HFF-Myc (cell line): Measurements from ENCODE around the gene C1orf35.

Source experiments
- DNase-seq: peaks from one replicate; pipeline ENCODE4 v3.0.0-alpha.2; 2011; ENCODE audit warnings: low read depth; ENCODE audit errors: extremely low read depth
- H3K4me3 ChIP-seq: replicated peaks from 2 replicates; pipeline ENCODE4 v1.5.1; 2011; ENCODE audit warnings: low read depth, mild to moderate bottlenecking, control low read depth, low read length
- TF ChIP-seq, protein P1 (sequence below): IDR thresholded peaks from 2 replicates; pipeline ENCODE4 v1.5.1; 2012; ENCODE audit warnings: mild to moderate bottlenecking, low read depth, low read length, control low read depth; ENCODE audit errors: missing control alignments

The C1orf35 gene

DNA sequence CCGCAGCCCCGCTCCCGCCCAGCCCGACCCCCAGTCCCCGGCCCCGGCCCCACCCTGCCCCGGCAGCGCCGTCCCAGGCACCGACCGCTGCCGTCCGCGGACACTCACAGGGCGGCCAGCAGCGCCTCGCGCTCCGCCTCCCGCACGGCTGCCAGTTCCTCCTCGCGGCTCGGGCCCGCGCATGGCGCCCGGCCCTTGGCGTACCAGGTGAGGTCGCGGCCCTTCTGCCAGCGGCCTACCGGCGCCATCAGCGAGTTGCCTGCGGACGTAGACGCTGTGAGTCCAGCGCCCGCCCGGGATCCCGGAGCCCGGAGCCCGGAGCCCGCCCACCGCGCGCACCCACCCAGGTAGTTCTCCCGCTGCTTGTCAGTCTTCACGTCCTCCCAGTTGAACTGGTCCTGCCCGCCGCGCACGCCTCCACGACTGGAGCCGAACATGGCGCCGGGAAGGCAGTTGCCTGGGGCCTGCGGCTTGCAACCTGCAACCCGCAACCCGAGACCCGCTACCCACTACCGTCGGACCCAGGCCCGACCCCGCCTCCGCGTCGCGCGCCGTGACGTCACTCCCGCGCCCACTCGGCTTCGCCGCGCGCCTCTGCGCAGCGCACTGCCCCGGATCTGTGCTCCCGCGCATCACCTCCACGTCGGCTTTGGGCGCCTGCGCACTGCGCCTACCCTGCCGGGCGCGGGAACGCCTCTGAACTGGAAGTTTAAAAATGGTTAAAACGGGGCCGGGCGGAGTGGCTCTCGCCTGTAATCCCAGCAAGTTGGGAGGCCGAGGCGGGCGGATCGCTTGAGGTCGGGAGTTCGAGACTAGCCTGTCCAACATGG is at the start of gene C1orf35:
Gene C1orf35, minus strand, starts transcription at position 535 of the 830 bp plus-strand sequence. Its CDS starts 98 bp downstream, at position 437.
- TF ChIP-seq, protein P1, sequence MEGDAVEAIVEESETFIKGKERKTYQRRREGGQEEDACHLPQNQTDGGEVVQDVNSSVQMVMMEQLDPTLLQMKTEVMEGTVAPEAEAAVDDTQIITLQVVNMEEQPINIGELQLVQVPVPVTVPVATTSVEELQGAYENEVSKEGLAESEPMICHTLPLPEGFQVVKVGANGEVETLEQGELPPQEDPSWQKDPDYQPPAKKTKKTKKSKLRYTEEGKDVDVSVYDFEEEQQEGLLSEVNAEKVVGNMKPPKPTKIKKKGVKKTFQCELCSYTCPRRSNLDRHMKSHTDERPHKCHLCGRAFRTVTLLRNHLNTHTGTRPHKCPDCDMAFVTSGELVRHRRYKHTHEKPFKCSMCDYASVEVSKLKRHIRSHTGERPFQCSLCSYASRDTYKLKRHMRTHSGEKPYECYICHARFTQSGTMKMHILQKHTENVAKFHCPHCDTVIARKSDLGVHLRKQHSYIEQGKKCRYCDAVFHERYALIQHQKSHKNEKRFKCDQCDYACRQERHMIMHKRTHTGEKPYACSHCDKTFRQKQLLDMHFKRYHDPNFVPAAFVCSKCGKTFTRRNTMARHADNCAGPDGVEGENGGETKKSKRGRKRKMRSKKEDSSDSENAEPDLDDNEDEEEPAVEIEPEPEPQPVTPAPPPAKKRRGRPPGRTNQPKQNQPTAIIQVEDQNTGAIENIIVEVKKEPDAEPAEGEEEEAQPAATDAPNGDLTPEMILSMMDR, result no peak
- peak; percentile 66 for DNase-seq
- peak within 1 kb of the TSS; percentile 77 for H3K4me3 ChIP-seq

DNA sequence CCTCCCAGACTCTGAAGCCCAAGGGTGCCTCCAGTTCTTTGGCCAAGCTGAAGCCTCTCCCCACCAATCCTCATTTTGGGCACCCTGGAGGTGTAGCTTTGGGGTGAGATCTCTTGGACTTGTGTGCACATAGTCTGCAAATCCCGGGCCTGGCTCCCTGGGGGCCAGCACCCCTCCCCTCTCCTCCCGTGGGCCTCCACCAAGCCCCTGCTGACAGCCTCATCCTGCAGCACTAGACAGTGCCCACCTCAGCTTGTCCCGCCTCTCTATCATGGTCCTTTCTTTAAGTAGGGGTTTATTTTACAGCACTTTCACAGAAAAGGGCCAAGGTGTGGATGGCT is 49.8 kb upstream of the C1orf35 start:
- no peak for DNase-seq
- TF ChIP-seq, protein P1, result no peak

DNA sequence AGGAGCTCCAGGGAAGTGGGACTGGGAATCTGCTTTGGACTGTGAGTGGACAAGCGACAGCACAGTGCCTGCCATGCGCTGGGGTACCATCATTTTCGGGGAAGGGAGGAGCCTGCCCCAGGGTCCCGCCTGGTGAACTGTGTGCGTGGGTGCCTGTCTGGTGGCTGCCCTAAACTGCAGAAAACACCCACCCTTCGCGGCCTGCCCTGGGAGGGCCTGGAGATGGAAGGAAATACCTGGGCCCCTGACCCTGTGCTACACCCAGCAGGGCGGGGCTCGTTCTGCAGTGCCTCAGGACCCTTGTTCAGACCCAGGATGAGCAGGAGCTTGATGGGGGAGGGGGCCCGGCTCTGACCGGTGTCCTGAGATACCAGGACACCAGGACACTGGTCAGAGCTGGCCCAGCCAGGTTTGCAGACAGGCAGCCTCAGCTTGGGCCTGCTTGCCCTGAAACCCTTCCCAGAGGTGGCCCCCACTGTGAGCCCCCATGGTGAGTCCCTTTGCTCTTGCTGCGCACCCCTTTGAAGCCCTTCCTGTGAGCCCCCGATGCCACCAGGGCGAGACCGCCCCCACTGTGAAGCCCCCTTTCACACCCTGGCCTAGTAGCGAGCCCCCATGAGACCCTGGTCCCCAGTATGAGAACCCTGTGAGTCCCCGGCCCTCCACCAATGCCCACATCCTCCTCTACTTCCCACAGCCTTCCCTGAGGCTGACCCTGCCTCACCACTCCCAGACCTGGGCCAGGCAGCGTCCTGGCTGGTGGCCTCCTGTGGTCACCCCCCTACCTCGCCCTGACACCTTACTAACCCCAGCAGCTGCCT is 49.2 kb upstream of the C1orf35 start:
- H3K4me3 ChIP-seq, result no peak overlapping the region
- TF ChIP-seq, protein P1, result no peak
- DNase-seq, result no peak

More for the DNA sequence above, 49.8 kb upstream of the C1orf35 start:
- H3K4me3 ChIP-seq, result no peak overlapping the region

DNA sequence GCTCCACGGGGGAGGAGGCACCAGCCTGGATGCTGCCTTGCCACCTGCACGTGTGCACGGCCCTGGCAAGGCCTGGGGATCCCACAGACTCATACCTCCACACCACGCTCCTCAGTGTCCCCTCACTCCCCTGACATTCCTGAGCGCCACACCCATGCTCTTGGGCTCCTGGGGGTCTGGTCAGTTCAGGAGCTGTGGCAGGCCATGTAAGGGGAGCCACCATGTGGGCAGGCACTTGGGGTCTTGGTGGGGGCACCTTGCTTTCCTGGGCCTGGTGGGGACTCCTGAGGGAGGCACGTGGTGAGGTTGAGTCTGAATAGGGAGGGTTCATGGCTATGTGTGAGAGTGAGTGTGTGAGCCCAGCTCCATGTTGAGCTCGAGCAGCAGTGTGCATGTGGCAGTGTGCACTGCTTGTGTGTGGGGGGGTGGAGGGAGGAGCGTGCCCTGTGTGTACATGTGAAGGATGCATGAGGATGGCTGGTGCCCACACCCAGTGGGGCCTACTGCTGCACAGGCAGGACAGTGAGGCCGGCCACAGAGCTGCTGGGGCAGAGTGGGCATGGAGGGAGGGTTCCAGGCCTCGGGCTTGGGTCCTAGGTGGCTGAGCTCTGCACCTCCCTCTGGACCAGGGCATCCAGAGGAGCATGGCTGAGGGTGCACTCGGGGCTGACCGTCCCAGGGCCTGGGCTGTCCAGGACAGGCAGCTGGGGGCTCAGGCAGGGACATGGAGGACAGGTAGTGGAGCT is 48.2 kb upstream of the C1orf35 start:
- H3K4me3 ChIP-seq, result no peak overlapping the region
- no peak for DNase-seq
- TF ChIP-seq, protein P1, result no peak

DNA sequence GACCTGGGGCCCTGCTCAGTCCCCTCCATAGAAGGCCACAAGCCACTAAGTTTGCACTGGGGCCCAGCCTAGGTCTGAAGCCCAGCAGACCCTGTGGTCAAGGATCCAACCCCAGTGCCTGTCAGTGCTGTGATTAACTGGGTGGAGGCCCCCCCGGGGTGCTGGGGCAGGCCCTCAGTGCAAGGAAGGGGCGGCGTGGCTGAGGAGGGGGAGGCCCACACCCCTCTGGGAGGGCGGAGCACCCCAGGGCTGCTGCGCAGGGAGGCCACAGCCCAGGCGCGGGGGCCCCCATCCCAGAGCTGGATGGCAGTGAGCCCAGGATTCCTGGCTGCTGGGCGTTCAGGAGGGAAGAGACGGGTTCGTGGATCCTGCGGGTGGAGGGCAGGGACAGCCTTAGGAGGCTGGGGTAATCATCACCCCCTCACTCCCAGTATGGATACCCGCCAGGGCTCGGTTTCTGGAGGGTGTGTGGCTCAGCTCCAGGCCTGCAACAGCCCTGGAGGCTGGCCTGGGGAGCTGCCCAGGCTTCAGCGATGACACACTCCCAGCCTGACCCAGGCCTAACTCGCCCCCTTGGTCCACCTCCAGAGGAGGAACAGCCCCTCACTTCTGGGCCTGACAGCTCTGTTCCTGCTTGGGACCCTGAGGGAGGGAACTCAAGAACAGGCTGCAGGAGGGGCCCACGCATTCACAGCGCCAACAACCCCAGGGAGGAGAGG is 47.5 kb upstream of the C1orf35 start:
- DNase-seq, result no peak
- H3K4me3 ChIP-seq, result no peak overlapping the region
- TF ChIP-seq, protein P1, result no peak

DNA sequence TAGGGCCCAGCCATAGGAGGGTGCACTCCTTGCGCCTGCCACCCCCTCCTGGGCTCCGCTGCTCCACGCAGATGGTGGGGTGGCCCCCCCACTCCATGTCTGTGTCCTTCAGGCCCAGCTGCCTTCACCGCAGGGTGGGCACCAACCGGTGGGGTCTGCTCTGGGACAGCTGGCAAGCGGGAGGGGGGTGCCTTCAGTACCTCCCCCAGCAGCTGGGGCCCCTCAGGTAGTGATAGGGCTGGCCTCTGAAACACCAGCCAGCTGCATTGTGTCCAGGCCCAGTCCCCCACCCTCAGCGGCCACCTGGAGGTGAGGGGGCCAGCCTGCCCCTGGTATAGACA is 47.0 kb upstream of the C1orf35 start:
- 0 out of 2 replicates have a peak overlapping the region, but pooled peaks have one; percentile 13 for H3K4me3 ChIP-seq
- DNase-seq, result no peak
- TF ChIP-seq, protein P1, result no peak
